ENCODE data around the gene TXNRD2. TPM values are rescaled to one million over a fixed set of nuclear protein-coding genes. Genes with fewer than 3 reads are reported as not detected.

Gene TXNRD2
- total RNA-seq, 1 donor = 19.5 TPM

GRCh38 chr22:19967850-19968449 lies 26.3 kb upstream of the TXNRD2 start:
- Histone ChIP-seq H3K4me1 (ENCODE audit: insufficient read depth, low read length) (peaks cover 5% of the 10 kb centered on the region), H3K79me2 (ENCODE audit: insufficient read depth, low read length) (no peaks in the 10 kb centered on the region), H2AFZ (ENCODE audit: low read length) (no peak overlapping the region), H3K4me2 (ENCODE audit: insufficient read depth, low read length) (no peak overlapping the region), H3K27me3 (ENCODE audit: insufficient read depth, low read length) (no peaks in the 10 kb centered on the region), H3K36me3 (ENCODE audit: insufficient read depth, low read length) (peaks cover 39% of the 10 kb centered on the region), H3K4me3 (ENCODE audit: insufficient read depth, low read length) (no peak overlapping the region), H3K27ac (ENCODE audit: low read depth, low read length) (no peak overlapping the region), H4K20me1 (ENCODE audit: insufficient read depth, low read length) (peaks cover 11% of the 10 kb centered on the region), H3K9me3 (ENCODE audit: low read depth, low read length) (no peaks in the 10 kb centered on the region)
- no peak for TF ChIP-seq CTCF (IDR thresholded peaks at IDR 0.05; ENCODE audit: extremely low read depth, low read depth, low read length)
- peak; percentile 73 for DNase-seq (ENCODE audit: insufficient read length, low spot score, missing footprints)

DNA sequence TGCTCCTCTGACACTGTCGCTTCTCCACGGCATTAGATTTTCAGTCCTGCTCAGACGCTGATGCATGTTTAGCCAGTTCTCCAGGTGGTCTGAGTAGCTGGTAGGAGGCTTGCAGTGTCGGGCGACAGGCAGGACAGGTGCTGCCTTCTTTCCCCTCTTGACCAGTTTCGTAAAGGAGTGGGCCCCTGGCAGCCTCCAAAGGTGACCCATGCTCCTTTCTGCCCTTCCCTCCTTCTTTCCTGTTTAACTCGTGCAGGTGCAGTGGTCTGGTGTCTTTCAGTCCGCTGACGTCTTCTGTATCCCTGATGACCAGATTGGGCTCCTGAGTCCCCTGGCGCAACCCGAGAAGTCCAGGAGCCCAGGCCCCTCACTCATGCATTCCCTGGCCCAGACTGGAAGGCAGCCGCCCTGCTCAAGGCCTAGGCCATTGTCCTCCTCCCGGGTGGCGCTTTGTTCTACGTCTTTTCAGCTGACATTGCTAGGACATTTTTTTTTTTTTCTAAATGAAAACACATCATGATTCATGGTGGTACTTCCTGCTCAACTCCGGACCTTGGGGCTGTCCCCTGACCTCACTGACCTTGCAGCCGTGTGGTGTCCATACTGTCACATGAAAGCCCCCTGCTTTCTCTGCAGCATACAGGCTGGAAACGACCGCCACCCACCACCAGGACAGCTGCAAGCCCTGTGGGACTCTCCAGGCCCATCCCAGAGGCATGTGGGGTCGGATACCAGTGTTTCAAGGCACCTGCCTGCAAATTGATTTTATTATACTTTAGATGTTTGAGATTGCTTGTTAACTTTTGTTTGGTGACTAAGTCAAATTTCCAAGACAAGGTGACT lies 25.5 kb upstream of the TXNRD2 start:
- peak; percentile 56 for DNase-seq (ENCODE audit: insufficient read length, low spot score, missing footprints)
- H3K4me1 ChIP-seq (ENCODE audit: insufficient read depth, low read length) = peaks cover 13% of the 10 kb centered on the region
- H3K4me2 ChIP-seq (ENCODE audit: insufficient read depth, low read length) = no peak overlapping the region
- H4K20me1 ChIP-seq (ENCODE audit: insufficient read depth, low read length) = peaks cover 17% of the 10 kb centered on the region
- no peak overlapping the region for H3K27ac ChIP-seq (ENCODE audit: low read depth, low read length)
- no peaks in the 10 kb centered on the region for H3K79me2 ChIP-seq (ENCODE audit: insufficient read depth, low read length)
- H2AFZ ChIP-seq (ENCODE audit: low read length) = no peak overlapping the region
- TF ChIP-seq CTCF (IDR thresholded peaks at IDR 0.05; ENCODE audit: extremely low read depth, low read depth, low read length) = no peak
- H3K4me3 ChIP-seq (ENCODE audit: insufficient read depth, low read length) = no peak overlapping the region
- H3K27me3 ChIP-seq (ENCODE audit: insufficient read depth, low read length) = no peaks in the 10 kb centered on the region
- H3K36me3 ChIP-seq (ENCODE audit: insufficient read depth, low read length) = peaks cover 39% of the 10 kb centered on the region
- no peaks in the 10 kb centered on the region for H3K9me3 ChIP-seq (ENCODE audit: low read depth, low read length)

DNA sequence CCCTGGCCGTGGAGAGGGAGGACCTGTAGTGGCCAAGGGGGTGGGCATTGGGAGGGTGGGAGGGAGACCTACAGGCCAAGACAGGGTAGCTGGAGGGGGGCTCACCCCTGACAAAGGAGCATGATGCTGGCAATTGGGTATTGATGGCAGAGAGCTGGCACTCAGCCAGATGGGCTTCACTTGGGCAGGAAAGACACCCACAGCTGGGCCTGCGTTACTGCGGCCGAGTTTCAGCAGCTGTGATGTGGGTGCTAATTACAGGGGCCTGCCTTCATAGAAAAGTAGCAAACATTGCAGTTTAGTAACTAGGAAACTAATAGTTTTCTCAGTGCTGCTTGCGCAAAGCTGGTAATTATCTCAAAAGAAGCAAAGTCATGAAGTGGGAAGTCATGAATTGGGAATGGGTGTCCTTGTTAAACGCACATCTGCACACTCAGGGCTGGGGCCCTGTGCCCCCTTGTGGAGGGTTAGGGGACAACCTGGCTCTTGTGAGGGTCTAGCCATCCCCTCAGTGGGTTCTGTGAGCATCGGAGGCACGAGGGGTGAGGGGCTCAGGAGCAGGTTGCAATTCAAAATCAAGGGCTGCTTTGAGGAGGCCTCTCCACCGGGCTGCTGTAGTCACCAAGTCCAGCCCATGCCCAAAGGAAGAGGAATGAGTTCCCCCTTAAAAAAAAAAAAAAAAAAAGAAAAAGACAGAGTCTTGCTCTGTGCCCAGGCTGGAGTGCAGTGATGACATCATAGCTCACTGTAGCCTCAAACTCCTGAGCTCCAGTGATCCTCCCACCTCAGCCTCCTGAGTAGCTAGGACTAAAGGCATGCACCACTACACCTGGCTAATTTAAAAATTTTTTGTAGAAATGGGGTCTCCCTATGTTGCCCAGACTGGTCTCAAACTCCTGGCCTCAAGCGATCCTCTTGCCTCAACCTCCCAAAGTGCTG lies 24.4 kb upstream of the TXNRD2 start:
- peaks cover 14% of the 10 kb centered on the region for H3K4me1 ChIP-seq (ENCODE audit: insufficient read depth, low read length)
- H2AFZ ChIP-seq (ENCODE audit: low read length) = no peak overlapping the region
- TF ChIP-seq CTCF (IDR thresholded peaks at IDR 0.05; ENCODE audit: extremely low read depth, low read depth, low read length) = peak; percentile 43
- no peak overlapping the region for H3K4me3 ChIP-seq (ENCODE audit: insufficient read depth, low read length)
- H4K20me1 ChIP-seq (ENCODE audit: insufficient read depth, low read length) = peaks cover 25% of the 10 kb centered on the region
- H3K36me3 ChIP-seq (ENCODE audit: insufficient read depth, low read length) = peaks cover 45% of the 10 kb centered on the region
- peak; percentile 87 for DNase-seq (ENCODE audit: insufficient read length, low spot score, missing footprints)
- H3K27me3 ChIP-seq (ENCODE audit: insufficient read depth, low read length) = no peaks in the 10 kb centered on the region
- H3K79me2 ChIP-seq (ENCODE audit: insufficient read depth, low read length) = no peaks in the 10 kb centered on the region
- no peak overlapping the region for H3K4me2 ChIP-seq (ENCODE audit: insufficient read depth, low read length)
- no peak overlapping the region for H3K27ac ChIP-seq (ENCODE audit: low read depth, low read length)
- H3K9me3 ChIP-seq (ENCODE audit: low read depth, low read length) = no peaks in the 10 kb centered on the region

All from osteoblast (primary cell).